Naive thymus-derived CD8-positive, alpha-beta T cell (primary cell): Measurements from ENCODE around the gene LIFR. TPM values are rescaled to one million over a fixed set of nuclear protein-coding genes. Genes with fewer than 3 reads are reported as not detected.
A peak's percentile ranks its signal among the peaks of the same experiment; 100 is the strongest.

ENCODE experiments used
- ATAC-seq, 2 donors: fragments of 150-1000 bp; cut with Tn5 transposase in 1 of 2; sonication (Bioruptor Pico), chemical (Tn5 transposase) in 1 of 2; 1 replicate in 1 of 2; 2 replicates in 1 of 2; pipeline ENCODE4 v1.10.0; 2021; ENCODE audit warnings: mild to moderate bottlenecking in 2 of 2, moderate library complexity in 2 of 2
- POLR2A ChIA-PET: fragments of 350-600 bp; sonication (Branson Sonifier 250); formaldehyde crosslinking; loops from one replicate; lab custom pipeline; 2021; ENCODE audit warnings: antibody characterized with exemption; lab: Charles Lee
- DNase-seq, 10 donors: peaks; one replicate each; pipeline versions ENCODE4 v3.0.0 to v3.0.0-alpha.2; 2020 to 2022
- H3K27ac Mint-ChIP-seq, 10 donors: one replicate each; pipeline ENCODE4 v1.8.0; 2020 to 2022; ENCODE audit warnings: mild to moderate bottlenecking in 10 of 10, mixed read lengths in 10 of 10, moderate library complexity in 4 of 10, inconsistent platforms in 1 of 10
- H3K27me3 Mint-ChIP-seq, 5 donors: one replicate each; pipeline ENCODE4 v1.8.0; 2021 to 2022; ENCODE audit warnings: mixed read lengths in 5 of 5
- H3K36me3 Mint-ChIP-seq, 3 donors: one replicate each; pipeline ENCODE4 v1.8.0; 2020 to 2022; ENCODE audit warnings: mixed read lengths in 3 of 3, mild to moderate bottlenecking in 2 of 3, inconsistent platforms in 1 of 3
- H3K4me1 Mint-ChIP-seq, 4 donors: one replicate each; pipeline ENCODE4 v1.8.0; 2021 to 2022; ENCODE audit warnings: mixed read lengths in 4 of 4
- H3K4me3 Mint-ChIP-seq, 10 donors: one replicate each; pipeline ENCODE4 v1.8.0; 2020 to 2022; ENCODE audit warnings: mild to moderate bottlenecking in 10 of 10, mixed read lengths in 10 of 10, moderate library complexity in 6 of 10, inconsistent platforms in 1 of 10
- H3K9me3 Mint-ChIP-seq, 9 donors: one replicate each; pipeline ENCODE4 v1.8.0; 2020 to 2022; ENCODE audit warnings: mixed read lengths in 9 of 9, mild to moderate bottlenecking in 3 of 9, inconsistent platforms in 1 of 9, moderate library complexity in 1 of 9
- polyA plus RNA-seq, 3 donors: library from polyadenylated mRNA; unstranded; fragments of 300-500 nt; fragmentation: Illumina TruSeq; gene quantifications; one replicate each; pipeline ENCODE4 v1.2.3, GENCODE V29; 2021
- total RNA-seq, 8 experiments: library from RNA in 2 of 8; stranded (reverse) in 2 of 8; gene quantifications; one replicate each; pipeline ENCODE4 v1.2.3 and lab custom pipeline; 2021 to 2026

Gene LIFR
- total and polyA plus RNA-seq, 5 experiments from 2014 or later, result not detected

DNA sequence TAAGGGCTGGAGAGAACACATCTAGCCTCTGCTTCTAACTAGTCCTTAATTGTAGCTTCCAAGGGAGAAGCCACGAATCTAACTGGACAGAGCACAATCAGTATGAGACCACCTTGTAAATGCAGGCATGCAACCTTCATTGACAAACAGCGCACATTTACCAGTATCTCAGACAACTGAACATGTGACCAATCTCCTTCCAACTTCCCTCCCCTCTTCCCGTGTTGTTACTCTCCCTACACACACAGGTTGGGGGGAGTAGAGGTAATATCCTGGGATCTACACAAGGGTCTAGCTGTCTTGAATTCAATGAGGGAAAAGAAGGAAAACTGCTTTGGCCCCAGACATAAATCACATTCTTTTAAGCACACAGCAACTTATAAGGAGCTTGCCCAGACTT is 77.6 kb downstream of the LIFR start:
- peaks cover 15 to 71% (median 26%) of the 10 kb centered on the region in 5 donors for H3K27me3 Mint-ChIP-seq
- no peaks in the 10 kb centered on the region for H3K9me3 Mint-ChIP-seq
- ATAC-seq (no peak), DNase-seq (no peak)
- no peaks in the 10 kb centered on the region for H3K36me3 Mint-ChIP-seq
- H3K4me1 Mint-ChIP-seq, result no peaks in the 10 kb centered on the region
- no peak overlapping the region for H3K4me3 Mint-ChIP-seq
- POLR2A ChIA-PET, result no interaction called here
- H3K27ac Mint-ChIP-seq, result peak overlapping the region in 1 of 10 donors; percentile 30

DNA sequence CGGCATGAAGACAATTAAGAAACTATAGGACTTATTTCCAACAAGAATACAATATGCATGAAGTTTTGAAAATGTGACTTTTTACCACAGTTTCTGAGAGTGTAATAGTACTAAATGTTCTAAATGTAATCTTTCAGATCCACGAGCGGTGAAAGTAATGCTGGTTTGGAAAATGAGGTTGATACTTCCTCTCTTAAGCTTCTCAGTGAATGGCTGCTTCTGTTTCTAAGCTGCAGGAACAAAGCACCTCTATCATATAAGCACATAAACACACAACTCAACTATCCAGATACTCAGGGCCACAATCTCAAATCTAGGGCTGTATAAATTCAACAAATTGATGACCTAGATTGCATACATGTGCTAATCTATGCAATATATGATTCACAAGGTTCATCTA is 78.3 kb downstream of the LIFR start:
- POLR2A ChIA-PET, result no interaction called here
- Mint-ChIP-seq H3K27ac (no peak overlapping the region), H3K27me3 (peaks cover 14 to 74% (median 27%) of the 10 kb centered on the region in 5 donors), H3K4me3 (no peak overlapping the region), H3K36me3 (no peaks in the 10 kb centered on the region), H3K4me1 (no peaks in the 10 kb centered on the region), H3K9me3 (no peaks in the 10 kb centered on the region)
- DNase-seq, result no peak
- no peak for ATAC-seq

DNA sequence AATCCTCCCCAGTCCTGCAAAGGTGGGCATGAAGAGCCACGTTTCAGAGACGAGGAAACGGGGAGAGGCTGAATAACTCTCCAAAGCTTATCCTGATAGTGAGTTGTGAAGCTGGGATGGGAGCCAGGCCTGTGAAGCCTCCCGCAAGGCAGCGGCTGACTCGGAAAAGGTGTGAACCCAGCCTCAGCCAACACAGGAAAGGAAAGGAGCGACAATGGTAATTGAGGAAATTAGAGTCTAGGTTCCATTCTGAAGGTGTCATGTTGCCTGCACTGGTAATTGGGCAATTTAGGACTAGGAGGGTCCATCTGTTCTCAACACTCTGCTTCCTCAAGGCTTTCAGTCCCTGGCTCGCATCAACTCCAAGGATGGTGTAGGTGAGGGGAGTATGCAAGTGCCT is 83.4 kb downstream of the LIFR start:
- ATAC-seq (no peak), DNase-seq (no peak)
- H3K4me1 Mint-ChIP-seq, result no peaks in the 10 kb centered on the region
- H3K36me3 Mint-ChIP-seq, result no peaks in the 10 kb centered on the region
- POLR2A ChIA-PET, result no interaction called here
- no peak overlapping the region for H3K4me3 Mint-ChIP-seq
- peaks cover 27 to 67% (median 51%) of the 10 kb centered on the region in 5 donors for H3K27me3 Mint-ChIP-seq
- no peaks in the 10 kb centered on the region for H3K9me3 Mint-ChIP-seq
- no peak overlapping the region for H3K27ac Mint-ChIP-seq

DNA sequence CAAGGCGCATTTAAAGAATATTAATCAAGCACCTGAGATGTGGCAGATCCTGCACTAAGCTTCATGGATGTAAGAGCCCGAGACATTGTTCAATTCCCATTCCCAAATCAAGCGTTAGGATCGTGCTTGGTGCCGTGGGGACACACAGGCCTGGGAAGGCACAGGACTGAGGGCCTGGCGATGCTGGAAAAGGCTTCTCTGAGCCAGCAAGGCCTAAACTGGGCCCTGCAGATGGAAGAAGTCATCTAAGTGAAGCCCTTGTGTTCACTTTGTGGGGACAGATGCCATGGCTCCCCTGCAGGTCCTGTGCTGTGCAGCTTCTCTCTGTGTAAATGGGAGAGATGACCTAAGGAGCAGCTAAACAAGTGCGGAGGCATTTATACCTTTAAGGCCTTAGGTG is 83.9 kb downstream of the LIFR start:
- POLR2A ChIA-PET, result no interaction called here
- ATAC-seq, result no peak
- H3K36me3 Mint-ChIP-seq, result no peaks in the 10 kb centered on the region
- H3K27me3 Mint-ChIP-seq, result peaks cover 30 to 69% (median 55%) of the 10 kb centered on the region in 5 donors
- DNase-seq, result no peak
- no peak overlapping the region for H3K27ac Mint-ChIP-seq
- peaks cover 0 to under 1% (median 0%) of the 10 kb centered on the region in 4 donors for H3K4me1 Mint-ChIP-seq
- H3K9me3 Mint-ChIP-seq, result no peaks in the 10 kb centered on the region
- no peak overlapping the region for H3K4me3 Mint-ChIP-seq

DNA sequence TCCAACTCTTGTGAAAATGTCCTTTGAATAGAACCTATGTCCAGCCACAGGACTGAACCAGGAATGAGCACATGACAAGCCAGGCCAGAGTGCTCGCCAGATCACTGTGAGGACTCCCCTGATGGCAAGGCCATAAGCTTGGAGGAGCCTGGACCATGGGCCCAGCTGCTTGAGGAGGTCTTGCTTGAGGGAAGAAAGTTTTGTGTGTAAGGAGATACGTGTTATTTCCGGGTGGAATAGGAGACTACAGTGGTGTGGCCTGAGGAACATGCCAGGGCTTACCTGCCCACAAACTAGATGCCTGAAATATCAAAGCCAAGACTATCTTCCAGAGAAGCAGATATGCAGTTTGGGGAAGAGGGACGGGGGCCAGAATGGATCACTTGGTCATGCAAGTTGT is 84.7 kb downstream of the LIFR start:
- Mint-ChIP-seq H3K4me3 (no peak overlapping the region), H3K4me1 (peaks cover 0 to 1% (median 0%) of the 10 kb centered on the region in 4 donors), H3K9me3 (no peaks in the 10 kb centered on the region), H3K36me3 (no peaks in the 10 kb centered on the region), H3K27ac (no peak overlapping the region), H3K27me3 (peaks cover 29 to 62% (median 50%) of the 10 kb centered on the region in 5 donors)
- ATAC-seq (no peak), DNase-seq (no peak)
- POLR2A ChIA-PET, result no interaction called here

DNA sequence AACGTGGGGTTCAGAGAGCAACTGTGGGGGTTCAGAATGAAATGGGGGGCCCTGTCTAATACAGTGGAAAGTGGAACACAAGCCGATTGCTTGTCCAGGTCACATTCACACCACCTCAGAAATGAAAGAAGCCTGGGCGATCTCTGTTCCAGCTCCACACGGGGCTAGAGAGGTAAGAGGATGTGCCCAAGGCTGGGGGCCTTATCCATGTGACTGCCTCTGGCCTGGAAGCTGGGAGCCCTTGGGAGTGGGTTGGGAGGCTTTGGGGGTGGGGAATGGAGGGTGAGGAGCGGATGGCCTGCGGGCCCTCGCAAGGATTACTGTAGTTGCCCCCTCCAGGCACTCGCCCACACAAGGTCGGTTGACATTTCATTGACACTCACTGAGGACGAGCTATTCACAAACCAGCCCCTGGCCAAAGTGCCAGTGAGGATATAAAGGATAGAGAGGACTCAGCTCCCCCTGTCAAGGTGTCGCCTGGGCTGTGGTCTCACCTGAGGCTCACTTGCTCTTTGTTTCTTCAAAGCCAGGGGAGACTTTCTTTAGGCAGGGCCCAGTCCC is 86.7 kb downstream of the LIFR start:
- H3K36me3 Mint-ChIP-seq, result no peaks in the 10 kb centered on the region
- POLR2A ChIA-PET, result no interaction called here
- no peak for DNase-seq
- no peaks in the 10 kb centered on the region for H3K9me3 Mint-ChIP-seq
- no peak overlapping the region for H3K4me3 Mint-ChIP-seq
- H3K27me3 Mint-ChIP-seq, result peaks cover 22 to 53% (median 43%) of the 10 kb centered on the region in 5 donors
- ATAC-seq, result no peak
- no peak overlapping the region for H3K27ac Mint-ChIP-seq
- peaks cover 0 to 1% (median 0%) of the 10 kb centered on the region in 4 donors for H3K4me1 Mint-ChIP-seq

DNA sequence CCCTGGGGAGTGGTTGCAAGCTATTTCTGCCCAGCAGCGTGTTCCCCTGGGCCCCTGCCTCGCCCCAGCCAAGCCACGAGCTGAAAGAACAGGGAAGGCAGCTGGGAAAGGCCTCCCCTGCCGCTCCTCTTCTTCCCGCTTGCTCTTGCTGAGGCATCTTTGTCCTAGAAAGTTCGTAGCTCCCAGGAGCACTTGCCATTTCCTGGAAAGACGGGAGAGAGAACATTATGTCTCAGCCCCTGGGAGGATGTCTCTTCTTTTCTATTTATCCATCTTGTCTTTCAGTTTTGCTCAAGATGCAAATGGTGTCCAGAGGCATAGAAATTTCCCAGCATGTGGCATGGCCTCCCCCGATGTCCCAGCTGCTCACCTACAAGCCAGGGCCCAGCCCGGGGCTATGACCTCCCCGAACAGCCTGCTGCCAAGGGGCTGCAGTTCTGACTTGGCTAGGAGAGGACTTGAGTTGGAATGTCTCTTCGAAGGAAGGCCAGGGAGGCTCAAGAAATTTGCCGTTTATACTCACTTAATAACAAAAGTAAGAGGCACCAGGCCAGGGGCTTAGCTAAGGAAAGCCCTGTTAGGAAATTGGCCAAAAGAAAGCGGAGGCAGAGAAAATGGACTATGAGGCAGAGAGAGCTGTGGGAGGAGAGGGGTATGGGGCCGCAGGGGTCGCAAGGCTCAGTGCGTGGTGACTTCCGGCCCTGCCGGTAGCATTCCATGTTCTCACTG is 87.3 kb downstream of the LIFR start:
- Mint-ChIP-seq H3K4me3 (no peak overlapping the region), H3K27me3 (peaks cover 19 to 47% (median 43%) of the 10 kb centered on the region in 5 donors), H3K27ac (no peak overlapping the region), H3K36me3 (no peaks in the 10 kb centered on the region), H3K9me3 (no peaks in the 10 kb centered on the region), H3K4me1 (peaks cover 0 to 1% (median 0%) of the 10 kb centered on the region in 4 donors)
- no peak for ATAC-seq
- DNase-seq, result no peak
- POLR2A ChIA-PET, result no interaction called here

DNA sequence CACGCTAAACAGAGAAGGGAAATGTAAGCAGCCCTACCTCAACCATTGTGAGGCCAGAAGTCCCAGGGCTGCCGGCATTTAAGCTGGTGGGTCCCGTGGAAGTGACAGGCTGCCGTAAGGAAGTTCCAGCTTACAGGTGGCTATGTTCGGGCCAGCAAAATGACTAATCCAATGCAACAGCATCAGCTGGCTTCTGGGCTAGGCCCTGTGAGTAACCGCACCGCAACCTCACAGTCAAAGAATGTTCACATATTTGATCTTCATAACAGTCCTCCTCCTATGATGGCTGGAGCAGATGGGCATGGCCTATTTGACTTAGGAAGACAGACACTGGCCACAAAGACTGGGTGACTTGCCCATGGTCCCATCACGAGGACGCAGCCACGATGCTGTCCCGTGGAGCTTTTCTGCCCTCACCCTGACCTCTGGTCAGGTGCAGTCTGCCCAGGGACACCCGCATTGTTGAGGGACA is 88.2 kb downstream of the LIFR start:
- H3K36me3 Mint-ChIP-seq, result no peaks in the 10 kb centered on the region
- DNase-seq, result no peak
- no peak overlapping the region for H3K27ac Mint-ChIP-seq
- POLR2A ChIA-PET, result interaction anchor here (0.6 kb wide), 1 partner anchor 24 kb away, joined by 8 read pairs; no protein-coding TSS in a partner anchor
- peaks cover 19 to 43% (median 42%) of the 10 kb centered on the region in 5 donors for H3K27me3 Mint-ChIP-seq
- no peaks in the 10 kb centered on the region for H3K9me3 Mint-ChIP-seq
- no peak overlapping the region for H3K4me3 Mint-ChIP-seq
- ATAC-seq, result no peak
- peaks cover 0 to 1% (median 0%) of the 10 kb centered on the region in 4 donors for H3K4me1 Mint-ChIP-seq

DNA sequence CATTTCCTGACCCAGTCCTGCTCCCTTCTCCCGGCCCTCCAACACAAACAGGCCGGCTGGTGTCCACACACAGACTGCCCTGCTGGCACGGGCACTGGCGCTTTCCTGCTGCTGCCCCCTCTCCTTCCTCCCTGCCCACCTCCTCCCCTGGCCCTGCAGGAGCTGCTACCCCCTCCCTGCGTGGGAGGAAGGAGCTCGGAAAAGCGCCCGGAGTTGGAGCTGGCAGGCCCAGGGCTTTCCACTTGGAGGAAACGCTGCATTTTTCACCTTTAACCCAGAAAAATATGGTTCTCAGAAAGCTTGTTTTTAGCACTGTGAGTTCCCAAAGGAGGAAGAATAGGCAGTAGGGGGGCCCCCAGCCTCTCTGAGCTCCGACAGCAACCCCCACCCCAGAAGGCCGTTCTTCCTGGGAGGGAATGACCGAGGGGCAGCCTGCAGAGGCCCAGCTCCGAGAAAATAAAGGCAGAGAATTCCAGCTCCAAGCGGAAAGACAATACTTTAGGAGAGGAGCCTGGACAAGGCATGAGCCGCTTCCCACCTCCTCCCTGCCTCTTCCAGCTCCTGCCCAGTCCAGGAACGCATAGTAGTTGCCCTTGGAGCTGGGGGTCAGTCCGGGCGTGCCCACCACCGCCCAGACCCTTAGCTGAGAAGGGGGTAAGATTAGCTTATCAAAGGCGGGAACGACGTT is 88.9 kb downstream of the LIFR start:
- Mint-ChIP-seq H3K27me3 (peaks cover 12 to 45% (median 43%) of the 10 kb centered on the region in 5 donors), H3K27ac (peak overlapping the region in 1 of 10 donors; percentile 40), H3K9me3 (no peaks in the 10 kb centered on the region)

DNA sequence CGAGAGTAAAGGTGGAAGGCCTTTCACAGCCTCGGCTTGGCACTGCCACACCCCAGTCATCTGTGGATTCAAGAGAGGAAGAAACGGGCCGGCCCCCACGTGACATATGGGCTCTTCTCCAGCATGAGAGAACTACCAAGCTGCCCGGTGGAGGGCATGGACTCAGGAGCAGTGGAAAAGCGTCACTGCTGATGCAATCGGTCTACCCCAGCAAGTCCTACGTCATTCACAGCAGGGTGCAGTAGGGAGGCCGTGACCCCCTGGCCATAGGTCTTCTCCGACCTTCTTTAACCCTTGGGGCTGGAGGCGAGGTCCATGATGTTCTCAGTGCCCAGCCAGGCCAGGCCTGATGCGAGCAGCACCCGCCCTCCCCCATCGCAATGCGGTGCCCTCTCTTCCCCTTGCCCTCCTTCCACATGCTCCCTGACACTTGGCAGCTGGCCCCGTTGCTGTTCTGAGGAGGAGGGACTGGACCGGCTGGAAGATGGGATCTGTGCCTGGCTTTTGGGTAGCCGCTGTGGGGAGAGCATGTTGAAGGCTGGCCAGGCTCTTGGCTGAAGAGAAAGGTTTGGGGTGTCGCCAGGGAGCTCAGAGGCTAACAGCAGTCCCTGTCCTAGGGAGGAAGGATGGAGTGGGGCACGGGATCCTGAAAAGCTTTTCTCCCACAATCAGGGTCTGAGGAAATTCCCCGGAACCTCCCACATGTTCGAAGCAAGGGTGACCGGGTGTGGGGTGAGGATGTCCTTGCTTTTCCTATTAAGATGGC is 89.8 kb downstream of the LIFR start:
- H3K27me3 Mint-ChIP-seq, result peaks cover 3 to 43% (median 39%) of the 10 kb centered on the region in 5 donors
- DNase-seq, result no peak
- no peak for ATAC-seq
- peaks cover 0 to 6% (median 2%) of the 10 kb centered on the region in 4 donors for H3K4me1 Mint-ChIP-seq
- H3K36me3 Mint-ChIP-seq, result no peaks in the 10 kb centered on the region
- H3K4me3 Mint-ChIP-seq, result no peak overlapping the region
- no peak overlapping the region for H3K27ac Mint-ChIP-seq
- POLR2A ChIA-PET, result no interaction called here
- peaks cover 0 to 3% (median 0%) of the 10 kb centered on the region in 9 donors for H3K9me3 Mint-ChIP-seq

More for the DNA sequence above, 88.9 kb downstream of the LIFR start:
- Mint-ChIP-seq H3K4me3 (no peak overlapping the region), H3K4me1 (peaks cover 0 to 2% (median under 1%) of the 10 kb centered on the region in 4 donors), H3K36me3 (no peaks in the 10 kb centered on the region)
- DNase-seq, result no peak
- POLR2A ChIA-PET, result no interaction called here
- ATAC-seq, result no peak

DNA sequence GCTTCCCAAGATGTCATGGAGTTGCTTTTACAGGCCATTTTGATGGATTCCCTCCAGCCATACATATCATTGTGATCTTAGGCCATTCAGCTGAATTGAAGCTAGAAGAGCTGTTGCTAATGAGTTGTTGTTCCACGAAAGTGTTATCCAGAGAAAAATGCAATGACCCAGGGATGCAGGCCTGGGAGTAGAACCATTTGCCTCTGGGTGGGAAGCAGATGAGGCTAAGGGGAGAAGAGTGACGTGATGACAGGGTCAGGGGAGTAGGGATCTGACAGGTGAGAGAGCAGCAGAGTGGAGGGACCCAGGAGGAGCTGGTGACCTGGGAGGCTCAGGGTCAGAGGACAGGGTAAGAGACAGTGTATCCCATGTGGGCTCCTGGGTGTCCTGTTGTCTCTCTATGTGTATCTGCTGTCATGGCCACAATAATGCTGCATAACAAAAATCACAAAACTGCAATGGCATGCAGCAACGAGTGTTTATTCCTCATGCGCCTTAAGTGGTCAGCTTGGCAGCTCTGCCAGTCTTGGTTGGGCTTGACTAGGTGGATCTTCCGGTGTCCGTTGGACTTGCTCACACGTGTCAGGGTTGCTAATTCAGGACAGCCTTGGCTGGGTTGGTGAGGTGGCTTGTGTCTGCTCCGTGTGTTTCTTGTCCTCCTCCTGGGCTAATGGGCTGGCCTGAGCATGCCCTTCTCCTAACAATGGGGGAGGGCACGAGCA is 90.6 kb downstream of the LIFR start:
- Mint-ChIP-seq H3K36me3 (no peaks in the 10 kb centered on the region), H3K27me3 (peaks cover 2 to 42% (median 39%) of the 10 kb centered on the region in 5 donors), H3K4me1 (peaks cover 0 to 6% (median 2%) of the 10 kb centered on the region in 4 donors), H3K27ac (no peak overlapping the region), H3K9me3 (peaks cover 0 to 3% (median 0%) of the 10 kb centered on the region in 9 donors), H3K4me3 (no peak overlapping the region)
- POLR2A ChIA-PET, result no interaction called here
- ATAC-seq (no peak), DNase-seq (no peak)

DNA sequence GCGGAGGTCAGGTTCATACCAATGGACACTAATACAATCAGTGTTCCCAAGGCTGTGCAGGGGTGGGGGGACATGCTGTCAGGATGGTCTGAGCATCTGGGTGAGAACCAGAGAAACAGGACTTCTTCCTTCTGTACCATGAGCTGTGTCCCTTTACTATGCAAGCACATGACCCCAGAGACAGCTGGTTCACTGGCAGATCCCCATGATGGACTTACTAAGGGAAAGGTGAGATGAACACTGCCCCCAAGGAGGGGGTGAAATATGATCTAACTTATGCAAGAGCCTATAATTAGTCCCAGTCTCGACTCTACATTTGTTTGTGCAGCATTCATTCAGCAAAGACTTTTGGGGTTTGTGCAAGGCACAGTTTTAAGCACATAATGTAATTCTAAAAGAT is 91.4 kb downstream of the LIFR start:
- no peak for ATAC-seq
- no peak overlapping the region for H3K27ac Mint-ChIP-seq
- H3K4me1 Mint-ChIP-seq, result peaks cover 0 to 6% (median 3%) of the 10 kb centered on the region in 4 donors
- peaks cover 0 to 4% (median 0%) of the 10 kb centered on the region in 3 donors for H3K36me3 Mint-ChIP-seq
- no peak overlapping the region for H3K4me3 Mint-ChIP-seq
- no peak for DNase-seq
- H3K9me3 Mint-ChIP-seq, result peaks cover 0 to 3% (median 0%) of the 10 kb centered on the region in 9 donors
- POLR2A ChIA-PET, result no interaction called here
- H3K27me3 Mint-ChIP-seq, result peaks cover 10 to 46% (median 41%) of the 10 kb centered on the region in 5 donors
